Mucosa of descending colon (tissue), 3 donors: Measurements from ENCODE around the gene SLC49A3. TPM values are rescaled to one million over a fixed set of nuclear protein-coding genes. Genes with fewer than 3 reads are reported as not detected.
"Not testable (repeated sequence)": the region's sequence is repeated elsewhere in the genome, so short reads cannot be mapped to it uniquely, and the experiment has no call there.

Source experiments
- ATAC-seq: fragments of 200-7000 bp; cut with Tn5 transposase; one replicate; pipeline ENCODE4 v1.9.1; 2020; ENCODE audit warnings: mild to moderate bottlenecking, moderate library complexity
- DNase-seq, 3 donors: peaks; one replicate each; pipeline ENCODE4 v3.0.0-alpha.2; 2020
- H3K36me3 ChIP-seq: fragments of 200-600 bp; one replicate; pipeline ENCODE4 v1.8.0; 2021; ENCODE audit warnings: low read depth, mild to moderate bottlenecking
- H3K4me1 ChIP-seq: fragments of 200-600 bp; one replicate; pipeline ENCODE4 v1.8.0; 2021; ENCODE audit warnings: low read depth, mild to moderate bottlenecking
- H3K4me3 ChIP-seq: fragments of 200-600 bp; one replicate; pipeline ENCODE4 v1.8.0; 2021; ENCODE audit warnings: mild to moderate bottlenecking
- H3K9me3 ChIP-seq: fragments of 200-600 bp; one replicate; pipeline ENCODE4 v1.8.0; 2021; ENCODE audit warnings: mild to moderate bottlenecking
- CTCF ChIP-seq: fragments of 200-600 bp; IDR thresholded peaks from one replicate; pipeline ENCODE4 v1.8.0; 2022; ENCODE audit warnings: antibody characterized with exemption, mild to moderate bottlenecking
- intact Hi-C, 2 donors: fragments of 100-400 bp; cut with DNase I in 1 of 2; cut with micrococcal nuclease in 1 of 2; formaldehyde crosslinking; loops; one replicate each; pipeline versions ENCODE4 v1.11.0 to v1.11.1; 2022; cut with DNase I, micrococcal nuclease
- total RNA-seq, 3 donors: library from RNA; stranded (reverse); fragmentation: NEBNext Ultra II Directional in 2 of 3; extraction: Animal tissue kit (Norgen Biotek cat#: 25700) in 2 of 3; gene quantifications; one replicate each; pipeline versions ENCODE4 v1.2.1 to v1.2.4, GENCODE V29; 2021 to 2023
- donor health status: DM: no; HTN: no; CAD: no; lungs with moderate emphysema.
- donor health status: DM: no; HTN: no; CAD: no.
- donor health status: DM: no; HTN: yes; CAD: no.

SLC49A3 gene
- total RNA-seq, 3 donors from 2014 or later, result 9.9 to 14.1 (median 11.5) TPM

GRCh38 chr4:710116-710515, 21.2 kb upstream of the SLC49A3 start:
- Histone ChIP-seq H3K4me3 (no peak overlapping the region), H3K36me3 (no peaks in the 10 kb centered on the region), H3K9me3 (no peaks in the 10 kb centered on the region), H3K4me1 (peaks cover 18% of the 10 kb centered on the region)
- intact Hi-C loops, result no loop called here
- TF ChIP-seq CTCF, result no peak
- DNase-seq (no peak), ATAC-seq (no peak)

- ATAC-seq (no peak), DNase-seq (no peak)
- Histone ChIP-seq H3K4me1 (peaks cover 17% of the 10 kb centered on the region), H3K9me3 (no peaks in the 10 kb centered on the region), H3K4me3 (no peak overlapping the region), H3K36me3 (no peaks in the 10 kb centered on the region)
- no peak for TF ChIP-seq CTCF
- intact Hi-C loops, result no loop called here
Observed at GRCh38 chr4:709348-709747, 20.4 kb upstream of the SLC49A3 start.

- ATAC-seq (no peak), DNase-seq (no peak)
- Histone ChIP-seq H3K4me1 (peaks cover 16% of the 10 kb centered on the region), H3K4me3 (no peak overlapping the region), H3K9me3 (no peaks in the 10 kb centered on the region), H3K36me3 (no peaks in the 10 kb centered on the region)
- TF ChIP-seq CTCF, result no peak
- intact Hi-C loops, result no loop called here
Observed at GRCh38 chr4:708631-708933, 19.6 kb upstream of the SLC49A3 start.

- Histone ChIP-seq H3K9me3 (no peaks in the 10 kb centered on the region), H3K4me1 (peaks cover 16% of the 10 kb centered on the region), H3K36me3 (no peaks in the 10 kb centered on the region), H3K4me3 (no peak overlapping the region)
- DNase-seq (no peak), ATAC-seq (no peak)
- TF ChIP-seq CTCF, result no peak
- intact Hi-C loops, result no loop called here
Observed at GRCh38 chr4:707929-708630, 19.1 kb upstream of the SLC49A3 start.

GRCh38 chr4:706834-707598, 18.1 kb upstream of the SLC49A3 start:
- no peaks in the 10 kb centered on the region for H3K9me3 ChIP-seq
- ATAC-seq (no peak), DNase-seq (no peak)
- H3K4me3 ChIP-seq, result no peak overlapping the region
- TF ChIP-seq CTCF, result no peak
- H3K4me1 ChIP-seq, result peaks cover 16% of the 10 kb centered on the region
- intact Hi-C loops, result no loop called here
- H3K36me3 ChIP-seq, result no peaks in the 10 kb centered on the region

GRCh38 chr4:706083-706633, 17.2 kb upstream of the SLC49A3 start:
- Histone ChIP-seq H3K4me1 (peaks cover 16% of the 10 kb centered on the region), H3K4me3 (peak overlapping the region; percentile 77)
- DNase-seq, intact Hi-C loops, H3K9me3 ChIP-seq, H3K36me3 ChIP-seq, ATAC-seq: not testable (repeated sequence)
